ENCODE data around the gene DGCR8.

The DGCR8 gene

GRCh38 chr22:20087319-20088262, 7.5 kb downstream of the DGCR8 start:
- no peak for DNase-seq (ENCODE audit: low read depth)
- no peak overlapping the region for H3K4me3 ChIP-seq (ENCODE audit: low read depth, low read length)
- TF ChIP-seq CTCF (IDR thresholded peaks at IDR 0.05; ENCODE audit: control insufficient read depth, extremely low read depth, insufficient read depth): no peak

GRCh38 chr22:20088263-20088648, 8.2 kb downstream of the DGCR8 start:
- no peak overlapping the region for H3K4me3 ChIP-seq (ENCODE audit: low read depth, low read length)
- DNase-seq (ENCODE audit: low read depth): no peak
- TF ChIP-seq CTCF (IDR thresholded peaks at IDR 0.05; ENCODE audit: control insufficient read depth, extremely low read depth, insufficient read depth): no peak

- no peak for DNase-seq (ENCODE audit: low read depth)
- no peak for TF ChIP-seq CTCF (IDR thresholded peaks at IDR 0.05; ENCODE audit: control insufficient read depth, extremely low read depth, insufficient read depth)
- H3K4me3 ChIP-seq (ENCODE audit: low read depth, low read length): no peak overlapping the region
These were observed 9.4 kb downstream of the DGCR8 start for GRCh38 chr22:20089226-20089976.

- no peak overlapping the region for H3K4me3 ChIP-seq (ENCODE audit: low read depth, low read length)
- no peak for DNase-seq (ENCODE audit: low read depth)
- no peak for TF ChIP-seq CTCF (IDR thresholded peaks at IDR 0.05; ENCODE audit: control insufficient read depth, extremely low read depth, insufficient read depth)
These were observed 10.1 kb downstream of the DGCR8 start for GRCh38 chr22:20089977-20090729.

GRCh38 chr22:20090730-20091240, 10.7 kb downstream of the DGCR8 start:
- TF ChIP-seq CTCF (IDR thresholded peaks at IDR 0.05; ENCODE audit: control insufficient read depth, extremely low read depth, insufficient read depth): no peak
- H3K4me3 ChIP-seq (ENCODE audit: low read depth, low read length): no peak overlapping the region
- DNase-seq (ENCODE audit: low read depth): no peak

- no peak for TF ChIP-seq CTCF (IDR thresholded peaks at IDR 0.05; ENCODE audit: control insufficient read depth, extremely low read depth, insufficient read depth)
These were observed 11.8 kb downstream of the DGCR8 start for GRCh38 chr22:20091690-20092476.

More at GRCh38 chr22:20091690-20092476, 11.8 kb downstream of the DGCR8 start:
- H3K4me3 ChIP-seq (ENCODE audit: low read depth, low read length): no peak overlapping the region
- no peak for DNase-seq (ENCODE audit: low read depth)

All from LNCaP clone FGC (cell line).